ENCODE measurements around the gene ZNF695.
"Not testable (repeated sequence)": the region's sequence is repeated elsewhere in the genome, so short reads cannot be mapped to it uniquely, and the experiment has no call there.

ZNF695 gene

DNA sequence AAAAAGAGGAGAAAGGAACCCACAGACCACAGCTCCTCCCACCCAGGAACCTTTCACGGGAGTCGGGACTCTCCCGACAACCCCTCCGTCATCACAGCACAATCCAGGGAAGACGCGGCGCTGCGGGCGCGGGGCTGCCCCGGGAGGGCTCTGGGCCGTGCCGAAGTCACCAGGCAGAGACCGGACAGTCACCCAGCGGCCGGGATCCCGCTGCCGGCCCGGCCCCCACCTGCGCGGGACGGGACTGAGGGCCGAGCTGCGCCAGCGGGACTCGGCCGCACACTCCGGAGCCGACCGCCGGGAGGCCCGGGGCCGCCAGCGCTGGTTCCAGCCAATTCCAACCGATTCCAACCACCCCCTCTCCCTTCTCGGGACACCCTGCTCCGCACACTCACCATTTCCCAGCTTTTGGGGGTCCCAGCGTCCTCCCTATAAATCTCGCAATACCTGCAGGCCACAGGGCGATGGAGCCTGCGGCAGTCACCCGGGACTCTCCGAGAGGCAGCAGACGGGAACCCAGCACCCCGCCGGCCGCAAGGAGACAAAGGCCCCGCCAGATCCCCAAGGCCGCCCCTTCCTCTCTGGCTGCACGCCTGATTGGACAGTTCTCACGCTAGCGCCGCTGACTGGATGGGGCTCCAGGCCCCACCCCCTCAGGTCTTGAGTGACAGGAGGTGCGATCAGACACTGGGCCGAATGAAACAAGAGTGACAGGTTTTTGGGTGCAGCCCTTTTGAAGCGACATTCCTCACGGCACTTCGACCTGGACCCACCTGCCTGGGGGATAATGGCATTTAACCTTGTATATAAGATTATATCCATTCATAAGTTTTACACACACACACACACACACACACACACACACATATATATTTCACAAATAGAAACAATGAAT, at the start of gene ZNF695:
Gene ZNF695, minus strand, starts transcription at position 547 of the 895 bp plus-strand sequence. Its CDS starts 149 bp downstream, at position 398.
- peak; percentile 89 for DNase-seq (ENCODE audit: low read depth)

DNA sequence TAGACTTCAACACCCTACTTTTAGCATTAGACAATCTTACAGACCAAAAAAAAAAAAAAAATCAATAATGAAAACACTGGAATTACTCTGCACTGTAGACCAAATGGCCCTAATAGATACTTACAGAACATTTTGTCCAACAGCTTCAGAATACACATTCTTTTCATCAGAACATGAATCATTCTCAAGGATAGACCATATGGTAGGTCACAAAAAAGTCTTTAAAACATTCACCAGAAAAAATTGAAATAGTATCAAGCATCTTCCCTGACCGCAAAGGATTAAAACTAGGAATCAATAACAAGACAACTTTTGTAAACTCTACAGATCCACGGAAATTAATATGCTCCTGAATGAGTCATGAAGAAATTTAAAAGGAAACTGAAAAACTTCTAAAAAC, 48.2 kb upstream of the ZNF695 start:
- DNase-seq (ENCODE audit: low read depth): no peak

DNA sequence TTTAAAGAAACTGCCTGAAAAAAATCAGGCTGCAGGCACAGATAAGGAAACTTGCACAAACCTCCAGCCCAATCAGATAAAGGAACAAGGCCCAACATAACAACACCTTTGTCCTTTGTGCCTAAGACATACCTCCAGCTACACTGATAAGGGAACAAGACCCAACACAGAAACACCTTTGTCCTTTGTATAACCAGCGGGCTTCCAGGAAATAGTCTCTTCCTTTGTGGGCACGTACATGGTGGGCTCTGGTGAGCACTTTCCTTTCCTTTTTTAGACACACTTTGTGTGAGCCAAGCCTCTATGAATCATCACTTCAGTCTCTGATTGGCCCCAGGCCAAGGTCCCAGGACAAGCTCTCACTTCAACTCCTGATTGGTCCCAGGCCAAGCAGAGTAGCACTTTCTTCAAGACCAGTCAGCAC, 47.1 kb upstream of the ZNF695 start:
- DNase-seq (ENCODE audit: low read depth): no peak

DNA sequence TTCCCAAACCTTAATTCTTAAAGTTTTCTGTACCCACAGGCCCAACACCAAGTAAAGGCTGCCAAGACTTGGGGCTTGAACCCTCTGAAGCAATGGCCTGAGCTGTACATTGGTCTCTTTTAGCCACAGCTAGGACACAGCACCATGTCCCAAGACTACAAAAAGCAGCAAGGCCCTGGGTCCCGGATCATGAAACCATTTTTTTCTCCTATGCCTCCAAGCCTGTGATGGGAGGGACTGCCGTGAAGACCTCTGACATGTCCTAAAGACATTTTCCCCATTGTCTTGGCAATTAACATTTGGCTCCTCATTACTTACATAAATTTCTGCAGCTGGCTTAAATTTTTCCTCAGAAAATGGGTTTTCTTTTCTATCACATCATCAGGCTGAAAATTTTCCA, 39.8 kb upstream of the ZNF695 start:
- no peak for DNase-seq (ENCODE audit: low read depth)

DNA sequence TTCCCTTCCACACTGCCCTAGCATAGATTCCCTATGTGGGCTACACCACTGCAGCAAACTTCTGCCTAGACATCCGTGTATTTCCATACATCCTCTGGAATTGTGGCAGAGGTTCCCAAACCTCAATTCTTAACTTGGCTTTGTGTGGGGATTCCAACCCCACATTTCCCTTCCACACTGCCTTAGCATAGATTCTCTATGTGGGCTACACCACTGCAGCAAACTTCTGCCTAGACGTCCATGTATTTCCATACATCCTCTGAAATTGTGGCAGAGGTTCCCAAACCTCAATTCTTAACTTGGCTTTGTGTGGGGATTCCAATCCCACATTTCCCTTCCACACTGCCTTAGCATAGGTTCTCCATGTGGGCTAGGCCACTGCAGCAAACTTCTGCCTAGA, 39.4 kb upstream of the ZNF695 start:
- DNase-seq (ENCODE audit: low read depth): no peak

DNA sequence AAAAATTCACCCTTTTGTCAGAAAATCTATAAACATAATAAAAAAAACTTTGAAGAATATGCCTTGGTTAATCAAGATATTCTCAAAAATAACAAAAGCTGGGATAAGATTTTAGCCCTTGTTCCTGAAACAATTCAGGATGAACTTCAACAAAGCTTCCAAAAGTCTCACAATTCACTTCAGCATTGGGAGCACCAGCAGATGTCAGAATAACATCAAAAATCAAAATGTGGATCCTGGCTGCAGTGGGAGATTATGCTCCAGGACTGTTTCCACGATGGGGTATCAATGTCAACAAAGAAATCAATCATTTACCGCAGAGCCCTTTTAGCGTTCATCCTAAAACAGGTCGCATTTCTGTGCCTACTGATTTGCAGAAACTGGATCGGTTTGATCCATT, 35.5 kb upstream of the ZNF695 start:
- no peak for DNase-seq (ENCODE audit: low read depth)

DNA sequence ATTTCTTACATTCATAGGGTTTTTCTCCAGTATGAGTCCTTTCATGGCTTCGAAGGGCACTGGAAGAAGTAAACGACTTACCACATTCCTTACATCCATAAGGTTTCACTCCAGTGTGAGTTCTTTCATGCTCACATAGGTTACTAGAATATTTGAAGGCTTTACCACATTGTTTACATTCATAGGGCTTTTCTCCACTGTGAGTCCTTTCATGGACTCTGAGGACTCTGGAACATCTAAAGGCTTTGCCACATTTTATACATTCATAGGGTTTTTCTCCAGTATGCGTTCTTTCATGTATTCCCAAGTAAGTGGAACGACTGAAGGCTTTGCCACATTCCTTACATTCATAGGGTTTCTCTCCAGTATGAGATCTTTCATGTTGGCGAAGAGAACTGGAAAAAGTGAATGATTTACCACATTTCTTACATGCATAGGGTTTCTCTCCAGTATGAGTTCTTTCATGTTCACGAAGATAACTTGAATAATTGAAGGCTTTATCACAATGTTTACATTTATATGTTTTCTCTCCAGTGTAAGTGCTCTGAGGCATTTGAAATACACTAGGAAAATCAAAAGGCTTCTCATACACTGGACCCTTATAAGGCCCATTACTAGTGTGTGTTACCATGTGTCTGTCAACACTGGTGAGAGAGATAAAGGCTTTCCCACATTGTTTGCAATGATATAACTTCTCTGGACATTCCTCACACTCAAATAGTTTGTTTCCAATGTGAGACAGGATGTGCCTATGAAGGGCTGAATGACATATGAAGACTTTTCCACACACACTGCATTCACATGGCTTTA, 29.9 kb upstream of the ZNF695 start:
- no peak for DNase-seq (ENCODE audit: low read depth)

DNA sequence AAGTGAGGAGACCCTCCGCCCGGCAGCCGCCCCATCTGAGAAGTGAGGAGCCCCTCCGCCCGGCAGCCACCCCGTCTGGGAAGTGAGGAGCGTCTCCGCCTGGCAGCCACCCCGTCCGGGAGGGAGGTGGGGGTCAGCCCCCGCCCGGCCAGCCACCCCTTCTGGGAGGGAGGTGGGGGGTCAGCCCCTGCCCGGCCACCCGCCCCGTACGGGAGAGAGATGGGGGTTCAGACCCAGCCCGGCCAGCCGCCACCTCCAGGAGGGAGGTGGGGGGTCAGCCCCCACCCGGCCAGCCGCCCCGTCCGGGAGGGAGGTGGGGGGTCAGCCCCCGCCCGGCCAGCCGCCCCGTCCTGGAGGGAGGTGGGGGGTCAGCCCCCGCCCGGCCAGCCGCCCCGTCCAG, 24.4 kb upstream of the ZNF695 start:
- not testable (repeated sequence) for DNase-seq (ENCODE audit: low read depth)

DNA sequence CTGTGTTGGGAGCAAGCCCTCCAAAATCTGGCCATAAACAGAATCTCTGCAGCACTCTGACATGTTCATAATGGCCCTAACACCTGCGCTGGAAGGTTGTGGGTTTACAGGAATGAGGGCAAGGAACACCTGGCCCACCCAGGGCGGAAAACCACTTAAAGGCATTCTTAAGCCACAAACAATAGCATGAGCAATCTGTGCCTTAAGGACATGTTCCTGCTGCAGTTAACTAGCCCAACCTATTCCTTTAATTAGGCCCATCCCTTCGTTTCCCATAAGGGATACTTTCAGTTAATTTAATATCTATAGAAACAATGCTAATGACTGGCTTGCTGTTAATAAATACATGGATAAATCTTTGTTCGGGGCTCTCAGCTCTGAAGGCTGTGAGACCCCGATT, 16.8 kb upstream of the ZNF695 start:
- not testable (repeated sequence) for DNase-seq (ENCODE audit: low read depth)

DNA sequence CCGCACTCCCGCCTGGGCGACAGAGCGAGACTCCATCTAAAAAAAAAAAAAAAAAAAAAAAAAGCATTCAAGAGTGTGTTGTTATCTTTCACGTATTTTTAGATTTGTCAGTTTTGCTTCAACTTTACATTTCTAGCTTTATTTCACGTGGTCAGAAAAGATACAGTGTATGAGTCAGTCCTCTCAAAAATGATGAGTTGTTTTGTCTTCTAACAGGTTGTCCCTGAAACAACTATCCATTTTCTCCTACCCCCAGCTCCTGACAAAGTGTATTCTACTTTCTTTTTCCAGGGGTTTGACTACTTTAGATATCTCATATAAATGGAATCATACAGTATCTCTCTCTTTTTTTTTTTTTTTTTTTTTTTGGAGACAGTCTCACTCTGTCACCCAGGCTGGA, 5.5 kb upstream of the ZNF695 start:
- no peak for DNase-seq (ENCODE audit: low read depth)

DNA sequence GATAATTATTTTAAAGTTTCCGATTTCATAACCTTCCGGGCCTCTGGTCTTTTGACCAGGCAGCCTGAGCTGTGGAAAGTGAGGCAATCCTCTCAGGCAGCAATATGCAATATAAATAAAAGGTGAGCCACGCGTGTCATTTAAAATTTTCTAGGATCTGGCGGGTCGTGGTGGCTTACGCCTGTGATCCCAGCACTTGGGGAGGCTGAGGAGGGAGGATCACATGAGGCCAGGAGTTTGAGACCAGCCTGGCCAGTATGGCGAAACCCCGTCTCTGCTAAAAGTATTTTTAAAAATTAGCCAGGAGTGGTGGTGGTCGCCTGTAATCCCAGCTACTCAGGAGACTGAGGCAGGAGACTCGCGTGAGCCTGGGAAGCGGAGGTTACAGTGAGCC, 546 bp upstream of the ZNF695 start:
- no peak for DNase-seq (ENCODE audit: low read depth)

DNA sequence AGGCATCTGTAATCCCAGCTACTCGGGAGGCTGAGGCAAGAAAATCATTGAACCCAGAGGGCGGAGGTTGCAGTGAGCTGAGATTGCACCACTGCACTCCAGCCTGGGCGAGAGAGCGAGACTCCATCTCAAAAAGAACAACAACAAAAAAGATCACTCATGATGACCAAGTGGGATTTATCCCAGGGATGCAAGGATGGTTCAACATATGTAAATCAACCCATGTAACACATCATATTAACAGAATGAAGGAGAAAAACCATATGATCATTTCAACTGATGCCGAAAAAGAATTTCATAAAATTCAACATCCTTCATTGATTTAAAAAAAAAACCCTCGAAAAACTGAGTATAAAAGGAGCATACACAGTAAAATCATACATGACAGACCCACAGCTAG, 3.8 kb downstream of the ZNF695 start:
- not testable (repeated sequence) for DNase-seq (ENCODE audit: low read depth)

DNA sequence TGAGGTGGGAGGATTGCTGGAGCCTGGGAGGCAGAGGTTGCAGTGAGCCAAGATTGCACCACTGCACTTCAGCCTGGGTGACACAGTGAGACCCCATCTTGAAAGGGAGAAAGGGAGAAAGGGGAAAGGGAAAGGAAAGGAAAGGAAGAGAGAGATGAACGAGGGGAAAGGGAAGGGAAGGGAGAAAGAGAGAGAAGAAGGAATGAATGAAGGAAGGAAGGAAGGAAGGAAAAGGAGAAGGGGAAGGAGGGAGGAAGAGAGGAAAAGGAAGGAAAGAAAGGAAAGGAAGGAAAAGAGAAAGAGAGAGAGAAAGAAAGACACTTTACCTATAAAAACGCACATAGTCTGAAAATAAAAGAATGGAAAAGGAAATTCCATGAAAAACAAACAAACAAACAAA, 18.0 kb downstream of the ZNF695 start:
- DNase-seq (ENCODE audit: low read depth): no peak

DNA sequence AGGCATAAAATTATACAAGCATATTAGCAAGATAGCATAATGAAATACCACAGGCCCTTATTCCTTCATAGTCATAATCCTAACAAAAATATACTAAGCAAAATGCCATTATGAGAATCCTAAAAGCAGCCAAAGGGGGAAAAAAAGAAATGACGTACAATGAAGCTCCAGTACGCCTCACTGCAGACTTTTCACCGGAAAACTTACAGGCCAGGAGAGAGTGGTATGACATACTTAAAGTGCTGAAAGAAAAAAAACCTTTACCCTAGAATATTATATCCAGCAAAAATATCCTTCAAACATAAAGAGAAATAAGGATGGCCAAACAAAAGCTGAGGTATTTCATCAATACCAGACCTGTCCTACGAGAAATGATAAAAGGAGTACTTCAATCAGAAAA, 19.5 kb downstream of the ZNF695 start:
- DNase-seq (ENCODE audit: low read depth): no peak

DNA sequence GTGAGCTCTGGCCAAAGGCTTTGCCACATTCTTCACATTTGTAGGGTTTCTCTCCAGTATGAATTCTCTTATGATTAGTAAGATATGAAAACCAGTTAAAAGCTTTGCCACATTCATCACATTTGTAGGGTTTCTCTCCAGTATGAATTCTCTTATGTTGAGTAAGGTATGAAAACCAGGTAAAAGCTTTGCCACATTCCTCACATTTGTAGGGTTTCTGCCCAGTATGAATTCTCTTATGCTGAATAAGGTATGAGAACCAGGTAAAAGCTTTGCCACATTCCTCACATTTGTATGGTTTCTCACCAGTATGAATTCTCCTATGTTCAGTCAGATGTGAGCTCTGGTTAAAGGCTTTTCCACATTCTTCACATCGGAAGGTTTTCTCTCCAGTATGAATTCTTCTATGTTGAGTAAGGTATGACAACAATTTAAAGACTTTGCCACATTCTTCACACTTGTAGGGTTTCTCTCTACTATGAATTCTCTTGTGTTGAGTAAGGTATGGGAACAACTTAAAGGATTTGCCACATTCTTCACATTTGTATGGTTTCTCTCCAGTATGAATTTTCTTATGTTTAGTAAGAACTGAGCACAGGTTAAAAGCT, 20.7 kb downstream of the ZNF695 start:
- no peak for DNase-seq (ENCODE audit: low read depth)

DNA sequence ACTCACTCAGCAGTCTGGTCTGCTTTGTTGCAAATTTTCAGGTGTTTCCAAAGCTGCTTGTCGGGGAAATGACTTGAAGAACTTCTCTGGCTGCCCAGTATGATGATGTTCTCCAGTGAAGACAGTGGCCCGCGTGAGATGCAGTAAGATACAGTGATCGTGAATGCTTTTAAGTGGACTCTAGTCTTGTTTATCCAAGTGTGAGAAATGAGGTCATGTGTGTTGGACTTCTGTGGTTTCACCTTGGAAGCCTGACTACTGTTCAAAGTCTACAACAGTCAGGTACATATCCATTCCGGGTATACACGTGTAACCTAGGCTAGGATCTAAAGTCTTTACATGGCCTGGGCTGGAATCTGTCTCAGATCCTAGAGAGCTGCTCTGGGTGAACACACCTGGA, 29.1 kb downstream of the ZNF695 start:
- DNase-seq (ENCODE audit: low read depth): no peak

DNA sequence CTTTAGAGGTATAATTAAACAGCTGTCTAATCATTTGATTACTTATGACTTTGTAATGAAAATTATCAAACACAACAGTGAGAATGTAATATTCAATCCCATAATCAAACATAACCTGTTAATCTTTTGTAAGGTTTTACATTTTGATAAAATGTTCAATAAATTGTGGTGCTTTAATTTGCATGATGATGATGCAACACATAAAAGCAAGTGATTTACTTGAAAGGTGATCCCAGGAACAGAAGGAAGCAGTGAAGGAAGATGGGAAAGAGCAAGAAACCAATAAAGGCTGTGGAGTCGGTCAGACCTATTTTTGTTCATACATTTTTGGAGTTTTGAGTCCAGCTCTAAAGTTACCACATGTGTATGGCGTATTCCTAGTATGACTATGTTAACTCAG, 29.6 kb downstream of the ZNF695 start:
- no peak for DNase-seq (ENCODE audit: low read depth)

DNA sequence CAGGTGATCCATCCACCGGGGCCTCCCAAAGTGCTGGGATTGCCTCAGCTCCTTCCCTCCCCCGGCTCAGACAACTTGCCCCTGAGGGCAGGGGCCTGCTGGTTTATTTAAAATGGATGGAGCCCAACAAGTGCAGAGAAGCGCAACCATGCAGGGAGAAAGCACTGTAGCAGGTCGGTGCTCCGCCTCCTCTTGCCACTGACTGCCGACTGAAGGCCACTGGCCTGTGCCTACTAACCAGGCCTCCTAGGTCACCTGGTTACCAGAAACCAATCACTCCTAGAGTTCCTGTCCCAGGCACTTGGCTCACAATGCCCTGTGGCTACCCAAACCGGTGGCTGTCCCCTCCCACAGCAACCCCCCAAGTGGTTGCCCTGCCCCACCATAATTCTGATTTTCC, 35.9 kb downstream of the ZNF695 start:
- DNase-seq (ENCODE audit: low read depth): no peak

DNA sequence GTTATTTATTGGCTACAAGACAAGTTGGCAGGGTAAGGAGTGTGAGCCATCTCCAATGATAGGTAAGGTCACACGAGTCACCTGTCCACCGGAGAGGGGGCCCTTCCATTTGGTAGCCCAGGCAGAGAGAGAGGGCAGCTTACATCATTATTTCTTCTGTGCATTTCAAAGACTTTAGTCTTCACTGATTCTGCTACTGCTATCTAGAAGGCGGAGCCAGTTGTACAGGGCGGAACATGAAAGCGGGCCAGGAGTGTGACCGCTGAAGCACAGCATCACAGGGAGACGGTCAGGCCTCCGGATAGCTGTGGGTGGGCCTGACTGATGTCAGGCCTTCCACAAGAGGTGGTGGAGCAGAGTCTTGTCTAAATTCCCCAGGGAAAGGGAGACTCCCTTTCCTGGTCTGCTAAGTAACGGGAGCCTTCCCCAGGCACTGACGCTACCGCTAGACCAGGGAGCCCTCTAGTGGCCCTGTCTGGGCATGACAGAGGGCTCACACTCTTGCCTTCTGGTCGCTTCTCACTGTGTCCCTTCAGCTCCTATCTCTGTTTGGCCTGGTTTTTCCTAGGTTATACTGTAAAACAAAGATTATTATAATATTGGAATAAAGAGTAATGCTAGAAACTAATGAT, 36.7 kb downstream of the ZNF695 start:
- DNase-seq (ENCODE audit: low read depth): peak; percentile 29

DNA sequence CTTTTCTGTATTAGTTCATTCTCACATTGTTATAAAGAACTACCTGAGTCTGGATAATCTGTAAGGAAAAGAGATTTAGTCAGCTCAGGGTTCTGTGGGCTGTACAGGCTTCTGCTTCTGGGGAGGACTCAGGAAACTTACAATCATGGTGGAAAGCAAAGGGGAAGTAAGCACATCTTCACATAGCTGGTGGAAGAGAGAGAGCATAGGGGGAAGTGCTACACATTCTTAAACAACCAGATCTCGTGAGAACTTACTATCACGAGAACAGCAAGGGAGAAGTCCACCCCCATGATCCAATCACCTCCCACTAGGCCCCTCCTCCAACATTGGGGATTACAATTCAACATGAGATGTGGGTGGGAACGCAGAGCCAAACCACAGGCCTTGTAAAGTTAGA, 38.2 kb downstream of the ZNF695 start:
- peak; percentile 34 for DNase-seq (ENCODE audit: low read depth)

DNA sequence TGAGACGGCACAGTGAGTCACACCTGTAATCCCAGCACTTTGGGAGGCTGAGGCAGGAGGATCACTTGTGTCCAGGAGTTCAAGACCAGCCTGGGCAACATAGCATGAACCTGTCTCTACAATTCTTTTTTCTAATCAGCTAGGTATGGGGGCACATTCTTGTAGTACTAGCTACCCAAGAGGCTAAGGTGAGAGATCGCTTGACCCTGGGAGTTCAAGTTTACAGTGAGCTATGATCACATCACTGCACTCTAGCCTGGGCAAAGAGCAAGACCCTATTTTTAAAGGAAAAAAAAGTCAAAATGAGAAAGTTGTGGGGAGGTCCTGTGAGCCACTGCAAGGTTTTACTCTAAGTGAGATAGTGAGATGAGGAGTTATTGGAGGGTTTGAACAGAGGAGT, 41.4 kb downstream of the ZNF695 start:
- DNase-seq (ENCODE audit: low read depth): no peak

DNA sequence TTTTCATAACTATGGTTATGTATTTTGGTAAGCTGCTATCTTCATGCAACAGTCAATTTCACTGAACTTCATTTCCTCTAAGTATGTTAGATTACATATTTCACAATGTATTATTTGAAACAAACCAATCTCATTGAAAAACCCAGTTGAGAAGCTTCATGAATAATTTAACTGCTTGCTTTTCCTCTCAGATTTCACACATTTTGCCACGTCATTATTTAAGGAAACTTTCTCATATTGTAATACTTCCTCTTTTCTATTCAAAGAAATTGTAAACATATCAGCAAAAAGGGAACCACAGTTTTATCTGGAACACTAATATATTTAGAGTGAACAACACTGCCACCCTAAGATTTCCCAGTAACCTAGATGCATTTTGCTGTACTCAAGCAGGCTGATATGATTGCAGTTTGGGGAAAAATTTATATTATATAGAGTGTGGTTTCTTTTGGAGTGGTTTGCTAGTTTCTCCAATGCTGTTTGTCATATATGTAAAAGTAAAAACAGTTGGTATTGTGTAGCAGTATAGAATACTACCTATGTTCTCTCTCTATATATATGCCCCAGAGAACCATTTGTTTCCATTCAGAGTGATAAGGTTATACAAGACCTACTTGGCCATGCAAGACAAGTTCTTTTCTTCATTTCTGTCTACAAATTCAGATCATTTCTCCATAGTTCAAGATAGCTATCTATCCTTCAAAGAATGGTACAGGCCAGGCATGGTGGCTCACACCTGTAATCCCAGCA, 47.7 kb downstream of the ZNF695 start:
- peak; percentile 9 for DNase-seq (ENCODE audit: low read depth)

All from CMK (cell line).